ENCODE measurements around the gene DHCR24. TPM values are rescaled to one million over a fixed set of nuclear protein-coding genes. Genes with fewer than 3 reads are reported as not detected.

DHCR24 gene
- total RNA-seq, 2 donors from 2014 or later, result 243 to 340 TPM

- no peak for DNase-seq
- Histone ChIP-seq H3K9ac (ENCODE audit: extremely low read depth, low read length, poor library complexity, severe bottlenecking) (no peak overlapping the region), H3K27ac (ENCODE audit: low read depth, low read length) (no peak overlapping the region), H3K4me3 (ENCODE audit: low read length) (no peak overlapping the region), H3K36me3 (ENCODE audit: control insufficient read depth, insufficient read depth, low read length) (no peaks in the 10 kb centered on the region), H3K4me1 (ENCODE audit: control insufficient read depth, insufficient read depth, low read length) (no peaks in the 10 kb centered on the region), H3K9me3 (ENCODE audit: control insufficient read depth, low read length) (peaks cover 17% of the 10 kb centered on the region), H3K27me3 (ENCODE audit: control insufficient read depth, insufficient read depth, low read length, poor library complexity, severe bottlenecking) (no peaks in the 10 kb centered on the region)
- Mint-ChIP-seq H3K9me3 (peaks cover 37% of the 10 kb centered on the region), H3K27ac (no peak overlapping the region), H3K36me3 (ENCODE audit: low read depth) (peaks cover 14% of the 10 kb centered on the region), H3K4me1 (peaks cover 4% of the 10 kb centered on the region), H3K27me3 (ENCODE audit: insufficient read depth) (peaks cover 4% of the 10 kb centered on the region), H3K4me3 (no peak overlapping the region)
- TF ChIP-seq, protein P1, sequence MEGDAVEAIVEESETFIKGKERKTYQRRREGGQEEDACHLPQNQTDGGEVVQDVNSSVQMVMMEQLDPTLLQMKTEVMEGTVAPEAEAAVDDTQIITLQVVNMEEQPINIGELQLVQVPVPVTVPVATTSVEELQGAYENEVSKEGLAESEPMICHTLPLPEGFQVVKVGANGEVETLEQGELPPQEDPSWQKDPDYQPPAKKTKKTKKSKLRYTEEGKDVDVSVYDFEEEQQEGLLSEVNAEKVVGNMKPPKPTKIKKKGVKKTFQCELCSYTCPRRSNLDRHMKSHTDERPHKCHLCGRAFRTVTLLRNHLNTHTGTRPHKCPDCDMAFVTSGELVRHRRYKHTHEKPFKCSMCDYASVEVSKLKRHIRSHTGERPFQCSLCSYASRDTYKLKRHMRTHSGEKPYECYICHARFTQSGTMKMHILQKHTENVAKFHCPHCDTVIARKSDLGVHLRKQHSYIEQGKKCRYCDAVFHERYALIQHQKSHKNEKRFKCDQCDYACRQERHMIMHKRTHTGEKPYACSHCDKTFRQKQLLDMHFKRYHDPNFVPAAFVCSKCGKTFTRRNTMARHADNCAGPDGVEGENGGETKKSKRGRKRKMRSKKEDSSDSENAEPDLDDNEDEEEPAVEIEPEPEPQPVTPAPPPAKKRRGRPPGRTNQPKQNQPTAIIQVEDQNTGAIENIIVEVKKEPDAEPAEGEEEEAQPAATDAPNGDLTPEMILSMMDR (conservative IDR thresholded peaks at IDR 0.05), result no peak
- 81 to 97% methylated on average over 2 of the region's 2 CpGs for WGBS, 2 experiments (ENCODE audit: insufficient coverage in 1 of 2, insufficient read length in 1 of 2)
Observed at GRCh38 chr1:54928327-54928726, 41.3 kb upstream of the DHCR24 start.

- H3K4me3 ChIP-seq (ENCODE audit: low read length), result no peak overlapping the region
Observed at GRCh38 chr1:54927472-54928240, 40.7 kb upstream of the DHCR24 start.

DNA sequence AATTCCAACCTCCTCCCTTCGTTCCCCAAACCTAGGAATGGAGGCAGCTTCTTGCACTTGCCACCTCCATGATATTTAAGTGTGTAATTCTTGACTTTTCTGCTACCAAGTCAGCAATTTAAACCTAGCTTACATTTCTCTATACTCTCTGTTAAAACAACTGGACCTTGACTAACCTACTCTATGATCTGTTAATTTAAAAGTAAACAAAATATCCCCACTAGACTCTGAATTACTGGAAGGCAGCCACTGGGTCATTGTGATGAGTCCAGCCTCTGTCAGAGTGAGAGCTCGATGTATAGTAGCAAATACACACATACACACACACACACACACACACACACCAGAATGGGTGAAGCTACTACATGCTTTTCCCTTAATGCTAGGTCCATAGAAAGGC, 40.0 kb upstream of the DHCR24 start:
- no peak overlapping the region for H3K4me3 ChIP-seq (ENCODE audit: low read length)
- no peaks in the 10 kb centered on the region for H3K27me3 ChIP-seq (ENCODE audit: control insufficient read depth, insufficient read depth, low read length, poor library complexity, severe bottlenecking)
- H3K36me3 ChIP-seq (ENCODE audit: control insufficient read depth, insufficient read depth, low read length), result no peaks in the 10 kb centered on the region
- peaks cover 15% of the 10 kb centered on the region for H3K9me3 ChIP-seq (ENCODE audit: control insufficient read depth, low read length)
- H3K9me3 Mint-ChIP-seq, result peaks cover 41% of the 10 kb centered on the region
- peaks cover 4% of the 10 kb centered on the region for H3K4me1 Mint-ChIP-seq
- no peak overlapping the region for H3K27ac ChIP-seq (ENCODE audit: low read depth, low read length)
- TF ChIP-seq, protein P1 (conservative IDR thresholded peaks at IDR 0.05), result no peak
- H3K4me3 Mint-ChIP-seq, result no peak overlapping the region
- peaks cover 14% of the 10 kb centered on the region for H3K36me3 Mint-ChIP-seq (ENCODE audit: low read depth)
- H3K9ac ChIP-seq (ENCODE audit: extremely low read depth, low read length, poor library complexity, severe bottlenecking), result no peak overlapping the region
- H3K27me3 Mint-ChIP-seq (ENCODE audit: insufficient read depth), result peaks cover 6% of the 10 kb centered on the region
- no peak overlapping the region for H3K27ac Mint-ChIP-seq
- WGBS, 2 experiments (ENCODE audit: insufficient coverage in 1 of 2, insufficient read length in 1 of 2), result 94% methylated on average over 2 of the region's 2 CpGs; no CpG with 5 or more reads in 1 of the 2 experiments
- H3K4me1 ChIP-seq (ENCODE audit: control insufficient read depth, insufficient read depth, low read length), result no peaks in the 10 kb centered on the region
- DNase-seq, result no peak

More at GRCh38 chr1:54927472-54928240, 40.7 kb upstream of the DHCR24 start:
- Mint-ChIP-seq H3K27me3 (ENCODE audit: insufficient read depth) (peaks cover 6% of the 10 kb centered on the region), H3K9me3 (peaks cover 38% of the 10 kb centered on the region), H3K36me3 (ENCODE audit: low read depth) (peaks cover 14% of the 10 kb centered on the region), H3K4me3 (no peak overlapping the region), H3K27ac (no peak overlapping the region), H3K4me1 (peaks cover 4% of the 10 kb centered on the region)
- no peak for DNase-seq
- TF ChIP-seq, protein P1 (conservative IDR thresholded peaks at IDR 0.05), result no peak
- Histone ChIP-seq H3K9me3 (ENCODE audit: control insufficient read depth, low read length) (peaks cover 11% of the 10 kb centered on the region), H3K27me3 (ENCODE audit: control insufficient read depth, insufficient read depth, low read length, poor library complexity, severe bottlenecking) (no peaks in the 10 kb centered on the region), H3K36me3 (ENCODE audit: control insufficient read depth, insufficient read depth, low read length) (no peaks in the 10 kb centered on the region), H3K9ac (ENCODE audit: extremely low read depth, low read length, poor library complexity, severe bottlenecking) (no peak overlapping the region), H3K4me1 (ENCODE audit: control insufficient read depth, insufficient read depth, low read length) (no peaks in the 10 kb centered on the region), H3K27ac (ENCODE audit: low read depth, low read length) (no peak overlapping the region)
- WGBS, 2 experiments (ENCODE audit: insufficient coverage in 1 of 2, insufficient read length in 1 of 2), result 92 to 94% methylated on average over 7 to 8 of the region's 8 CpGs

Measured in endodermal cell (in vitro differentiated cells).